ENCODE results near the gene POU2AF2.

POU2AF2 gene

DNA sequence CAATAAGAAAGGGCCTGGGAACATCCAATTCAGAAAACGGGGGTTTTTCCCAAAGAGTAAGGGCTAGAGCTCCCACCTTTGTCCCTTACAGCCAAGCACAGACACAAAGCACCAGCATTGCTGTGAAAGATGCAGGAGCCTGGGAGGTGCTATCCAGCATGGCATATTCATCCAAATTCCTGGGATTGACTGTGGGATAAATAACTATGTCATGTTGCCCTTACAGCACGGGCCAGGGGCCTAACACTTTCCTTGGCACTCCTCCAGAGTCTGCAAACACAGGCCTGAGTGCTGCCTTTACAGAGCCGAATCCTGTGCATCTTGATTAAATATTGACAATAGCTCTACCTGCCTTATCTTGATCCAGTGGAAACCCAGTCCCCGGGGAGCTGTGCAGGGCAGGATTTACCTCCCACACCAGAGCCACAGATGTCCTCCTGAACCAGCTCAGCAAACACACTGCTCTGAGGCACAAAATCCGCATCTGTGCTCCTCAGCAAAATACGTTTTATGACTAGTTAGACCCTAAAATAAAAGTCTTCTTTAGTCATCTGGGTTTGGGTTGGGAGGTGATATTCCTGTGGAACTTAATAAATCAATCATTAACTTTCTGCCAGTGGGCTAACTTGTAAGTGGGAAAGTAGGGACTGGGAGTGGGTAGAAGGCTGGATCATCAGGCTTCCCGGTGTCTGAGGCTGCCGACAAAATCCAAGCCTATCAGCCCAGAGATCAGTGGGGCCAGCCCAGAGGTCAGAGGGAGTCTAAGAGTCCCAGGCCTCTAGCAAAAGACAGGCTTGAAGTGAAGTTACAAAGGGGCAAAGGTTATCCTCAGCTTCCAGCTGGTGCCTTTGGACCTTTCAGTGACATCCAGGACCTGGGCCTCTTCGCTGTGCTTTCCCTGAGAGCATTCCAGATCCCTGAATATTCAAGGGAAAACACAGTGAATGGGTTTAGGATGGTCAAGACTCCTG is 89.3 kb downstream of the POU2AF2 start:
- no peak for DNase-seq

DNA sequence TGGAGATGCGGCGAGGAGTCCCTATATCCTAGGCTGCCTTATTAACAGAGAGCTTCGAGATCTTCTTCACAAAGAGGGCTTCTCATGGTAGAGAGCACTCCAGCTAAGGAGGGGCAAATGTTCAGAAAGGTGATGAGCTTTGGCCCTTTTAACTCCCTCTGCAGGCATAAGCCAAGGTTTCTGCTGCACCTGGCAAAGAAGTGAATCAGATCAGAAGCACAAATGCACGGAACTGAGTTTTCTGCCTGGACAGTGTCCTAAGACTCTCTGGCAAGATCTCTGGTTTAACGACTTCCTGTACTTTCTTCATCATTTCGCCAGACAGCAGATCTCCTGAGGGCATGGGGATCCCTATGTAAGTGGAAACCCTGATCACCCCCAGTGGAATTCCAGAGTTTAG is 90.0 kb downstream of the POU2AF2 start:
- no peak for DNase-seq
